D721Med (cell line): ENCODE data around the gene TGM2.

ENCODE experiments used
- DNase-seq: peaks from one replicate; pipeline ENCODE4 v3.0.0; 2011; ENCODE audit warnings: low spot score; ENCODE audit not compliant: insufficient read length
- FAIRE-seq: peaks from 2 replicates; lab custom pipeline; 2011; peaks lifted over from hg19 to GRCh38; lab: Jason Lieb, UNC
- TF ChIP-seq, protein P1 (sequence below): IDR thresholded peaks from 2 replicates; pipeline ENCODE4 v1.5.1; 2012; ENCODE audit warnings: mild to moderate bottlenecking, control low read depth; ENCODE audit not compliant: insufficient read depth; ENCODE audit errors: missing control alignments

TGM2 gene

DNA sequence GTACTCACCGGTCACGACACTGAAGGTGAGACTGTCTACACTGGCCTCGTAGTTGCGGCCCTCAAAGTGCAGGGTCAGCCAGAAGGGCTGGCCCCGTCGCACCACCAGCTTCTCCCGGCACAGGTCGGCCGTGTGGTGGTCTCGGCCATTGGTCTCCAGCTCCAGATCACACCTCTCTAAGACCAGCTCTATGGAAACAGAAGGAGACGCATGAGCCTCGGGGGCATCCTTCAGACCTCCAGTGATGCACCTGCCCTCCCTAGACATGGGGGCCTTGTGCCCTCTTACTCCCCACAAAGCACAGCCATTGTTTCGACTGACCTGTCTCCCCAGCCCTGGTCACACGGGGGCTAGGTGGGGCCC, 3.7 kb downstream of the TGM2 start:
- TF ChIP-seq, protein P1, sequence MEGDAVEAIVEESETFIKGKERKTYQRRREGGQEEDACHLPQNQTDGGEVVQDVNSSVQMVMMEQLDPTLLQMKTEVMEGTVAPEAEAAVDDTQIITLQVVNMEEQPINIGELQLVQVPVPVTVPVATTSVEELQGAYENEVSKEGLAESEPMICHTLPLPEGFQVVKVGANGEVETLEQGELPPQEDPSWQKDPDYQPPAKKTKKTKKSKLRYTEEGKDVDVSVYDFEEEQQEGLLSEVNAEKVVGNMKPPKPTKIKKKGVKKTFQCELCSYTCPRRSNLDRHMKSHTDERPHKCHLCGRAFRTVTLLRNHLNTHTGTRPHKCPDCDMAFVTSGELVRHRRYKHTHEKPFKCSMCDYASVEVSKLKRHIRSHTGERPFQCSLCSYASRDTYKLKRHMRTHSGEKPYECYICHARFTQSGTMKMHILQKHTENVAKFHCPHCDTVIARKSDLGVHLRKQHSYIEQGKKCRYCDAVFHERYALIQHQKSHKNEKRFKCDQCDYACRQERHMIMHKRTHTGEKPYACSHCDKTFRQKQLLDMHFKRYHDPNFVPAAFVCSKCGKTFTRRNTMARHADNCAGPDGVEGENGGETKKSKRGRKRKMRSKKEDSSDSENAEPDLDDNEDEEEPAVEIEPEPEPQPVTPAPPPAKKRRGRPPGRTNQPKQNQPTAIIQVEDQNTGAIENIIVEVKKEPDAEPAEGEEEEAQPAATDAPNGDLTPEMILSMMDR, result no peak
- FAIRE-seq, result no peak
- no peak for DNase-seq

DNA sequence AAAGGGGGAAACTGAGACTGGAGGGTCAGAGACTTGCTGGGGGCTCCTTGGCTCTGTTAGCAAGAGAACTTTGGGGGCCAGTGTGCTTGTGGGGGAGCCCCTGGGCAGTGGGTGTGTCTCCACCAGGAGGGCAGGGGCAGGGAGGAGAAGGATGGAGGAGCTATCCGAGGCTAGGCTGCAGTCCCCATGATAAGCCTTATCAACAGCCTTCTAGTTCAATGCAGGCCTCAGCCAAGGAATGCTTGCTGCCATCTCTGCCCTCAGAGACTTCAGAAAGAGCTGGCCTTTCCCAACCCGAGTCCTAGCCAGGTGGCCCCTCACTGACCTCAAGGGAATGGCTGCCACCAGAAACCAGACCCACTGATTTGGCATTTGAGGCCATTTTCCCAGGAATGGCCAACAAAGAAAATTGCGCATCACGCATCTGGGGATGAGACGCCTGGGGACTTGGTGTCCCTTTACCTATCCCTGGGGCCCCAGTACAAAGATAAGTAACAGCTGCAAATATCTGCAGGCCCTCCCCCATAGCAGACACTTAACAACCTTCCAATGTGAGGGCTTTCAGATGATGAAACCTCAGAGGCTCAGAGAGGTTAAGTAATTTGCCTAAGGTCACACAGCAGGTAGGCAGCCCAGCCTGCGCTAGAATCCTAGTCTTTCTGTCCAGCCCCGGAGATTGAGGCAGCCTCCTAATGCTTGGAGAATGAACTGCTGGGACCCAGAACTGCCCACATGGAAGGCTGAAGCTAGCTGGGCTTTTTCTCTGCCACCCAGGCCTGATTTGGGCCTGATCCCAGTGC, 4.9 kb downstream of the TGM2 start:
- TF ChIP-seq, protein P1, result no peak
- FAIRE-seq (no peak), DNase-seq (no peak)

DNA sequence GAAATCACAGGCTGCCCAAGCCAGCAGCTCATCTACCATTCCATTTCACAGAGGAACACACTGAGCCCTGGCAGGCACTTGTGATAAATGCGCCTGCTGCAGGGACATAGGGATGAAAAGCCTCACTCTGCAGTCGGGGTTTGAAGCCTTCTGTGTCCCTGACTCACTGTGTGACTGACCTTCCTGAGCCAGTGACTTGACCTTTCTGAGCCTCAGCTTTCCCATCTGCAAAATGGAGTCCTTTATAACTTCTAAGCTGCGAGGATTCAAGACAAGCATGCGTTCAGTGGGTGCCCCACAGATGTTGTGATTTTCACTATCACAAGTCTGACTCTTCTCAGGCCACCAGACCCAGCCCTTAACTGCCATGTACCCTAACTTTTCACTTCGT, 5.5 kb downstream of the TGM2 start:
- TF ChIP-seq, protein P1, result no peak
- FAIRE-seq (no peak), DNase-seq (no peak)

DNA sequence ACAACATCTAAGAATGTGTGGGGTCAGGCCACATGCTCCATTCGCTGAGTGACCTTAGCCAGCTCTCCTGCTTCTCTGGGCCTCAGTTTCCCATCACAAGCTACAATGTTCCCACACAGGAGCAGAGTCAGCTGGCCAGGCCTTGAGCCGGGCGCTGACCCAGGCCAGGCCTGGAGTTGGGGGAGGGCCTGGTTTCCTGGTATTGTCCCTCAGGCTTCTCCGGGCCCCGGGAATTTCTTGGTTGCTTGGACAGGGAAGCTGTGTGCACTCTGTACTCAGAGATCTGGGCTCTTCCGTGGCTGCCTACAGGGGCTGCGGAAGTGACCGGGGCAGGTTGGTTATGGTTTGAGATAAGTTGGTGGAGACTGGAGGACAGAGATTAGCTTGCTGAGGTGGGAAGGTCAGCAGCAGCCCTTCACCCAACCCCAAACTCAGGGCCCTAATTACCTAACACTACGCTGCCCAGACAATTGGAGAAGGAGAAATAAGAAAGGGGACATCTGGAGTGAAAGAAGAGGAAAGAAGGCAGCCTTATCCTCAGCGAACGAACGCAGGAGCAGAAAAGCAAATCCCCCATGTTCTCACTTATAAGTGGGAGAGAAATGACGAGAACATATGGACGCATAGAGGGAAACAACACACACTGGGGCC, 6.2 kb downstream of the TGM2 start:
- no peak for DNase-seq
- TF ChIP-seq, protein P1, result no peak
- FAIRE-seq, result no peak

DNA sequence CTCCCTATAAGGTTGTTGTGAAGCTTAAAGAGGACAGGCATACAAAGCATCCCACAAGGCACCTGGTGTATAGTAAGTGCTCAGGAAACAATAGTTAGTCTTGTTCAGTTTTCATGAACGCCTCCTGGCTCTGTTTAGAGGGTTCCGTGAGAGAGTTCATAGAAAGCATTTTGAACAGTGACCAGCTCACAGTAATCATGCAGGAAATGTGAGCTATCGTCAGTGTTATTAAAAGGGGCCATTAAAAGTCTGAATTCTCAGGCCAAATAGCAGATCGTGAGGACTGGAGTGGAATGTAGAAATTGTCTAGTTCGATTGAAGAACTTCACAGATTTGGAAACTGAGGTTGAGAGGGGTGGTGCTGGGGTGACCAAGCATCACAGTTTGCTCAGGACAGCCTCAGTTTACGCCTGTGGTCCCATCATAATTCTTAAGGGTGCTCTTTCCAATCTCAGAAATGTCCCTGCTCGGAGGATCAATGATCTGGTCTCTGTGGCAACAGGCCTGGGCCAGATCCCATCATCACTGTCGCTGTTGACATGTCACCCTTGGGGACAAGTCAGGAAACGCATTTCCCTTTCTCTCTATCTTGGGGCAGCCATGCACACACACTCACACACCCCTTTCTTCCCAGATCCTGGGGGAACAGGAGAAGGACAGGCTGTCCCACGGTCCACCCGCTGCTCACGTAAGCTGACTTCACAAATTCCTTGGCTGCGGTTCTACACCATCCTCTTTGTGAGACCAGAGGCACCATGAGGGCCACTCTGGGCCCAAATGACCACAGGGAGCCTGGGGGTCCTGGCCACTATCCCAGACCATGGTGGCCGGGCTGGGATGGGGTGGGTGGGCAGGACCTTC, 7.2 kb downstream of the TGM2 start:
- no peak for DNase-seq
- TF ChIP-seq, protein P1, result no peak
- no peak for FAIRE-seq

DNA sequence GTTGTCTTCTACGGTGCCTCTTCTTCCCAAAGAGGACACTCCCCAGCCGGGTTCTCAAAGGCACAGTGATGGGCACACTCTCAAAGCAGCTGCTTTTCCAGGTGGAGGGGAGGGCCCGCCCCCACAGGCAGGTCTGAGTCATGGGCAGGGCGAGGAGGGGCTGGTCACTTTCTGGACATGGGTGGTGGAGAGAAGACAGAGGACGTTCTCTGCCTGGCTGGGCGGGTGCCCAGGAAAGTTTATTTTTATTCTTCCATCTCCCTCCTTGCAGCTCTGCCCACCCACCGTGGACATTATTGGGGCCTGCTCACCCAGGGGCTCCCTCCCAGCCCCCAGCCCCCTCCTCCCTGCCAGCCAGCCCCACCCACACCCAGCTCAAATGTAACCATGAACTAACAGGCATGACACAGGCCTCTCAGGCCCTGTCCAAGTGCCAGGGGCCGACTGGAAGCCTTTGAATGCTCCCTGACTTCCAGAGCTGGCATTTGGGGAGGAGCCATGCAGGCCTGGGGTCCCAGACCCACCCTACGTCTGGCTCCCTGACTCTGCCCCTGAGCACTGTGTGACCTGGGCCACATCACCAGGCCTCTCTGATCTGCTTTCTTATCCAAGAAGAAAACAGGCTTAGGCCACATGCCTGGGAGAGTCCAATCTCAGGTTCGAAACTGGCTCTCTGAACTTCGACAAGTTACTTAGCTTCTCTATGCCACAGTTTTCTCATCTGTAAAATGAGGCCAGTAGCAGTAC, 8.0 kb downstream of the TGM2 start:
- no peak for DNase-seq
- TF ChIP-seq, protein P1, result no peak

More for the DNA sequence above, 8.0 kb downstream of the TGM2 start:
- no peak for FAIRE-seq
